ENCODE results near the gene EMX2.

Gene EMX2

DNA sequence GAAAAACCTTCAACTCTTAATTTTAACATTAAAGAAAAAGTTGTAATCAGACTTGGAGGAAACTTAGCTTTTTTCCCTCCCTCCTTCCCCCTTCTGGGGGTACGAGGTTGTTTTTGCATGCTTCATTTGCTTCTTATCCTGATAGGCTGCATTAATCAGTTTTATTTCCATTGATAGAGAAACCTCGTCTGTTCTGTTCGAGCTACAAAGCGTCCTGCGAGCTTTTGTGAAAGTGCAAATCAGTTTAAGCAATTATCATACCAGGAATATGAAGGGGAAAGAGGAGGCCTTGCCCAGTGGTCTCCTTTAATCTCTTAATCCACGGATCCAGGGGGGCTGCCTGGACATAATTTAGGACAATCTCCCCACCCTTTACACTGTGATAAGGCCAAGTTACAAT is 7.5 kb downstream of the EMX2 start:
- no peak for DNase-seq (ENCODE audit: low read depth)
- no peak overlapping the region for H3K4me3 ChIP-seq (replicated peaks; ENCODE audit: low read depth, low read length)
- TF ChIP-seq, protein P1, sequence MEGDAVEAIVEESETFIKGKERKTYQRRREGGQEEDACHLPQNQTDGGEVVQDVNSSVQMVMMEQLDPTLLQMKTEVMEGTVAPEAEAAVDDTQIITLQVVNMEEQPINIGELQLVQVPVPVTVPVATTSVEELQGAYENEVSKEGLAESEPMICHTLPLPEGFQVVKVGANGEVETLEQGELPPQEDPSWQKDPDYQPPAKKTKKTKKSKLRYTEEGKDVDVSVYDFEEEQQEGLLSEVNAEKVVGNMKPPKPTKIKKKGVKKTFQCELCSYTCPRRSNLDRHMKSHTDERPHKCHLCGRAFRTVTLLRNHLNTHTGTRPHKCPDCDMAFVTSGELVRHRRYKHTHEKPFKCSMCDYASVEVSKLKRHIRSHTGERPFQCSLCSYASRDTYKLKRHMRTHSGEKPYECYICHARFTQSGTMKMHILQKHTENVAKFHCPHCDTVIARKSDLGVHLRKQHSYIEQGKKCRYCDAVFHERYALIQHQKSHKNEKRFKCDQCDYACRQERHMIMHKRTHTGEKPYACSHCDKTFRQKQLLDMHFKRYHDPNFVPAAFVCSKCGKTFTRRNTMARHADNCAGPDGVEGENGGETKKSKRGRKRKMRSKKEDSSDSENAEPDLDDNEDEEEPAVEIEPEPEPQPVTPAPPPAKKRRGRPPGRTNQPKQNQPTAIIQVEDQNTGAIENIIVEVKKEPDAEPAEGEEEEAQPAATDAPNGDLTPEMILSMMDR (IDR thresholded peaks at IDR 0.05; ENCODE audit: low read length, missing control alignments): no peak

DNA sequence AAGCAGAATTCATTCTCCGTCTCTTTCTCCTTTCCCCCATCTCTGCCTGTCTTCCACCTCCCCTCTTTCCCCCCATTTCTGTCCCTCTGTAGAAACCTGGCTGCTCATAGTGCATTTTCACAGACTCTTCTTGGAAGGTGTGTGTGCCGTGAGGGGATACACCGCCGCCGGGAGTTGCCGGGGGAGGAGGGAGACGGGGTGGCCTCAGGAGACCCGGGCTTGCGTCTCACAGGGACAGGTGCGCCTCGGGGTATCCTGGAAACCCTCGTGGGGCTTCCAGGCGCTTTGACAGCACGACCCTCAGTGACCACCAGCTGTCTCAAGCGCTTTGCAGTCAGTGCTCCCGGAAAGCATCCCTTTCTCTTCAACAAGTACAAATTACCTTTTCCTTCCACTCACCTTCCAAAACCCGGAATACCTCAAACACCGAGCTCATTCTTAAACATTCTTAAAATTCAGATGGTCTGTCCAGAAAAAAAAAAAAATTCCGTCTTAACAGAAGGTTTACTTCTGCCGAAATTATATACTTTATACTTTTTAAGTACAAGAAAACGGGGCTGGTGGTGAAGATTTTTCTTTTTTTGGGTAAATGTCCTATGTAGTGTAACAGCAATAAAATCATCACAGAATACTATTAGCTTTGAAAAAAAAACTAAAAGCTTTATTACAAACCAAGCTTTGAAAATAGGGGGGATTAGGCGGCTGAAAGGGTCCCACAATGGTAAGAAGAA is 8.2 kb downstream of the EMX2 start:
- no peak overlapping the region for H3K4me3 ChIP-seq (replicated peaks; ENCODE audit: low read depth, low read length)

DNA sequence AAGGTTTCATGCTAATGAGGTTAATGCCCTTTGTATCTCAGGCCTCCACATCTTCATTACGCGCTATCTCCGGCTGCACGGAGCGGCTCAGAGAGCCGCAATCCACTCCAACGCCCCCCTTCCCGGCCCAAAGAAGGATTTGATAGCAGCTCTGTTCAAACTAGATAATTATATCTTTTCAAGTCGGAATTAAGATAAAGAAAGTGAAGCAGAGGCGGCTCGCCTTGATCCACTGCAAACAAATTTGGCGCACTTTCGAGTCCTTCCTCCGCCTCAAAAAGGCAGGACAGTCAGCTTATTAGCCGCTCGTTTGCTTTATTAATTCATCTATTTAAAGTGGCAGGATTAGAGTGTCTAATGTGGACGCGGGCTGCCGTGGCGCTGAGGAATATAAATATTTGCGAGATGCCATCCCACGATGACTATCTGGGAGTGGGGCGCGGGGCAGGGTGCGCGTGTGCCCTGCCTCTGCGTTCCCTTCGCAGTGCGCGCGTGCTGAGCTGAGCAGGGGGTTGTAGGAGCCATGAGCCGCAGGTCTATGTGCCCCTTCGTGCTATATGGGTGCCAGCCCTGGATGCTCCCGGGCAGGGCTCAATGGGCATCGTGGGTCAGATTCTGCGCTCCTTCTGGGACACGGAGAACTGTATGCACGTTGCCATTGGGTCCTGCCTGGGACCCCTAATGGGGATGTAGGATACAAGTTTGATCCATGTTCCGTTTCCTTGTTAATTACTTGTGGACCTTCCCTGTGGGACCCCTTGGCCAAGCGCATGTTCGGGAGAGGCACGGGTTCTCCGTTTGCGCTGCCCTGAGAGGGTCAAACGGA is 9.0 kb downstream of the EMX2 start:
- DNase-seq (ENCODE audit: low read depth): no peak
- no peak overlapping the region for H3K4me3 ChIP-seq (replicated peaks; ENCODE audit: low read depth, low read length)
- TF ChIP-seq, protein P1 (IDR thresholded peaks at IDR 0.05; ENCODE audit: low read length, missing control alignments): no peak

More for the DNA sequence above, 8.2 kb downstream of the EMX2 start:
- no peak for DNase-seq (ENCODE audit: low read depth)
- TF ChIP-seq, protein P1 (IDR thresholded peaks at IDR 0.05; ENCODE audit: low read length, missing control alignments): no peak

DNA sequence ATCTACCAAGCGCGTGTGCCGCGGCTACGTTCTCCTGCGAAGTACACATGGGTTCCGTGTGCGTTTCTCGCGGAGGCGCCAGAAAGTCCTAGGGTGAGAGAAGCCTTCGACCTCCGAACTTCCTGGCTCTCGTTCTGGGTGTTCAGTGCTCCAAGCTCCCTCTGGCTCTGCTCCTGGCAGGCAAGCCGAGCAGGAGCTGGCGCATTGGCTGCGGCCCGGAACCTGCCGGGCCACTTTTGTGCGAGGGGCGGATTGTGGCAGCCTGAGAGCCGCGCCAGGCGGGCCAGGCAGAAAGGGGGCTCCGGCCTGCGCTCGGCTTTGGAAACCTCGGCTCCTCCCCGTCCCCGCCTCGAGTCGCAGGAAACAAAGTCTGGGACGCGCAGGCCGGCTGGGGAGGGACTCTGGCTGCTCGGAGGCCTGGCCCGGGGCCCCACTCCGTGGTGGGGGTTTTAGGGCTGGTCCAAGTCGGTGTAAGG is 9.6 kb downstream of the EMX2 start:
- H3K4me3 ChIP-seq (replicated peaks; ENCODE audit: low read depth, low read length): no peak overlapping the region
- DNase-seq (ENCODE audit: low read depth): no peak
- TF ChIP-seq, protein P1 (IDR thresholded peaks at IDR 0.05; ENCODE audit: low read length, missing control alignments): no peak

DNA sequence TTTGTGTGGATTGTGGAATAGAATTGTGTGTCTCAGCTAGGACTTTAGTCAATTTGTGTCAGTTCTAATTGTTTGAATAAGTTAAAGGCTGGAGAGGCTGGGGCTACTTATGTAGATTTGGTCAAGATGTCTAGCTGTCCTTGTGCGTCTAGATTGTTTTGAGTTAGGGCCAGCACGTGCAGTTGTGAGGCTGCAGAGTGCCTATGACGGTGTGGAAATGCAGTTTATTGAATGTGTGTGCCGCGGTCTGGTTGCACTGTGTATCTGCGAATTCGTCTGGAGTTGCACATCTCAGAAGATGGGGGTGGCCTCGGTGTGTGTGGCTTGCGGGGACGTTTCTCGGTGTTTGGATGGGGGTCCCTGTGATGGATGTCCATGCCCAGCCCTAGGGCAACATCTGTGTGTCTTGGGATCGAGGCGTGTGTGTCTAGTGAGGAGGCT is 10.2 kb downstream of the EMX2 start:
- DNase-seq (ENCODE audit: low read depth): no peak
- H3K4me3 ChIP-seq (replicated peaks; ENCODE audit: low read depth, low read length): no peak overlapping the region
- TF ChIP-seq, protein P1 (IDR thresholded peaks at IDR 0.05; ENCODE audit: low read length, missing control alignments): no peak

DNA sequence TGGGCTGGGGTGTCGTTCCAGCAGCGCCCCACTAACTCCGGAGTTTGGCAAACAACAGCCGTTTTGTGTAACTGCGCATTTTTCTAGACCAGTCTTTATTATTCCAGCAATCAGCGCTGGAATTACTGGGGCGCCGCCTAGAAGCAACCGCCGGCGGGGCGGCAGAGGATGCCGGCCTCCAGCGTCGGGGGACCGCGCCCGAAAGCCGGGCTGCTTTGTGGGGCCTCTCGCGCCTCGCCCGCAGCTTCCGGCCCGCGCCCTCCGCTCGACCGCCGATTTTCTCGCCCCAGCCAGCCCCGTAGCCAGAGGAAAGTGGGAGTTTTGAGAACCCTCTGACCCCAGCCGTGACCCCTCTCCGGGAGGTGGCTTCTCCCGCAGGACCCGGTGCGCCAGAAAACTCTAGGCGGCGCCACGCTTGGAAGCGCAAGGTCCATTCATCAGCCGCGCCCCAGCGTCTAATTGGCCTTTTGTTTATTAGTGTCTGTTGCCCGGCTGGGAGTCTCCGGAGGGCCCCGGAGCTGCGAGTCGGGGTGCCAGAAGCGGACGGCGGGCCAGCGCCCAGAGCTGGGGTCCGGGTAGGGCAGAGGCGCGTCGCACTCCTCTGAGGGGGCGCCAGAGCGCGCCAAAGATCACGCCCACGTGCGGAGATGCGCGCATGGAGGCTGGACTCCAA is 10.7 kb downstream of the EMX2 start:
- TF ChIP-seq, protein P1 (IDR thresholded peaks at IDR 0.05; ENCODE audit: low read length, missing control alignments): no peak
- no peak for DNase-seq (ENCODE audit: low read depth)
- no peak overlapping the region for H3K4me3 ChIP-seq (replicated peaks; ENCODE audit: low read depth, low read length)

Measured in fibroblast of pulmonary artery (primary cell).